ENCODE results near the gene TRIP6.
A peak's percentile ranks its signal among the peaks of the same experiment; 100 is the strongest.

Gene TRIP6

DNA sequence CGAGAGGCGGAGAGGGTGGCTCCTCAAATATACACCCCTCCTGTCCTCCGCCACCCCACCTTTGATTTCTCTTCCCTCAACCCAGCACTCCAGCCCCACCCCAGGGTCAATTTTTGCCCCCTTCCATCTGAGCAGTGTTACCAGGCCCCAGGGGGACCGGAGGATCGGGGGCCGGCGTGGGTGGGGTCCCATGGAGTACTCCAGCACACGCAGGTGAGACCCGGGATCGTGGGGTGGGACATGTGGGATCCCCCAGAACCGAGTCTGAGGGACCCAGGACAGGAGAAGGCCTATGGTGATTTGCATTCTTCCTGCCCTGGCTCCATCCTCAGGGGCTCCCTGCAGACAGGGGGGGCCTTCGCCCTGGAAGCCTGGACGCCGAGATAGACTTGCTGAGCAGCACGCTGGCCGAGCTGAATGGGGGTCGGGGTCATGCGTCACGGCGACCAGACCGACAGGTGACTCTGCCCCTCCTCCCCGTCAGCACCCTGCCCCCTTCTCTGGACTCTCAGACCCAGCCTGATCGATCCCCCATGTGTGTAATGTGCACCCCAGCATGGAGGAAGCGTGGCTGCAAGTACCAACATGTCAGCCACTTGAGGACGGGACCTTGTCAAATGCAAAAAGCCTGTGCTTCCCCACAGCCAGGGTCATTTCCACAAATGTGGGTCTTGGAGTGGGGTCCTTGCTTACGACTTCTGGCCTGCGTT is 744 bp downstream of the TRIP6 start:
- in situ Hi-C loops (cut with MboI; ENCODE audit: low sequenced_read_pairs) = no loop called here
- Histone ChIP-seq H3K9me3 (no peaks in the 10 kb centered on the region), H3K27me3 (ENCODE audit: low read depth) (no peaks in the 10 kb centered on the region), H3K4me3 (peak overlapping the region; percentile 68), H3K36me3 (replicated peaks) (peaks cover 38% of the 10 kb centered on the region), H3K4me1 (peaks cover 9% of the 10 kb centered on the region)
- DNase-seq (ENCODE audit: low spot score in 2 of 2) = no peak

GRCh38 chr7:100873599-100874299 is 6.6 kb downstream of the TRIP6 start:
- H3K36me3 ChIP-seq (replicated peaks) = peaks cover 82% of the 10 kb centered on the region
- in situ Hi-C loops (cut with MboI; ENCODE audit: low sequenced_read_pairs) = no loop called here
- H3K4me1 ChIP-seq = peaks cover 8% of the 10 kb centered on the region
- H3K9me3 ChIP-seq = no peaks in the 10 kb centered on the region
- H3K27me3 ChIP-seq (ENCODE audit: low read depth) = no peaks in the 10 kb centered on the region
- DNase-seq (ENCODE audit: low spot score in 2 of 2) = no peak
- H3K4me3 ChIP-seq = peak overlapping the region; percentile 97

DNA sequence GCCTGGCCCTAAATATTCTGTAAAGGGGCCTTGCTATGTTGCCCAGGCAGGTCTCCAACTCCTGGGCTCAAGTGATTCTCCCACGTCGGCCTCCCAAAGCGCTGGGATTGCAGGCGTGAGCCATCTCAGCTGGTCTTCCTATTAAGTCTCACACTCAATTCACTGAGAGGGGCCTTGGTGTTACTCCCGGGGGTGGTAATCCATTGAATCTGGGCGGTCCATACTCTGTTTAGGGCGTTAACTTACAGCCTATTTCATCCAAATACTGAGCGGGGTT is 7.1 kb downstream of the TRIP6 start:
- Histone ChIP-seq H3K36me3 (replicated peaks) (peaks cover 82% of the 10 kb centered on the region), H3K9me3 (no peaks in the 10 kb centered on the region), H3K4me3 (peak overlapping the region; percentile 97), H3K27me3 (ENCODE audit: low read depth) (no peaks in the 10 kb centered on the region), H3K4me1 (peaks cover 8% of the 10 kb centered on the region)
- DNase-seq (ENCODE audit: low spot score in 2 of 2) = no peak
- in situ Hi-C loops (cut with MboI; ENCODE audit: low sequenced_read_pairs) = no loop called here

DNA sequence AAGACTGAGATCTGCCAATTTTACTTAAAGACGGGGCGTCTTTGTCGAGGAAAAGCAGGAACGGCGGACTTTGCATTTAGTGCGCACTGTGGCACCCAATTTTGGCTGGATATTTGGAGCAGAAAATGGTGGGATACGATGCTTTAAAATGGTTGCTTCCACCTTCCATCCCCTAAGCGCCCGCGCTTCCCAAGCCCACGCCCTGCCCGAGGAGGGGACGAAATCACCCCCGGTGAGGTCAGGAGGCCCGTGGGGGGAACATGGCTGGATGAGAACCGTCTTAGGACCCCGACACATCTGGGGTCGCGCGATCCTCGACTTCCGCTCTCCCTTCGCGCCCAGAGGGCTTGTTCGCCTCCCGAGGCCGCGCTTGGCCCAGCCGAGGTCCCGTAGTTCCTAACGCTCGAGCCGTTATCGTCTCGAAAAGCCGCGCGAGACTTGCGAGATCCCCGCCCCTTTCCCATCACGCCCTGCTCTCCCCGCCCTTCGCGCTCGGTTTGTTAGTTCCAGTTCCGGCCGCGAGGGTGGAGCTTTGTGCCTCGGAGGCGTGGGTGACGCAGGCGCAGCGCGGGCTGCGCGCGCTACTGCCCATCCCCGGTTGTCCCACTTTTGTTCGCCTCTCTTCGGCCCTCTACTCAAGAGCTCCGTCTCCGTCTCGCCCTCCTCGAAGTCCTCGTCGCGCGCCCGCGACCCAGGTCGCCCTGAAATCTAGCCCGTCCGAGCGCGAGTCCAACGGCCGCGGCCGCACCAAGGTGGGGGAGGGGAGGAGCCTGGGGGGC is 7.6 kb downstream of the TRIP6 start, which contains the start of gene SRRT:
Gene SRRT (plus strand): TSS at position 527 of the 779 bp plus-strand sequence. CDS start 488 bp downstream, outside the sequence.
- DNase-seq (ENCODE audit: low spot score in 2 of 2) = peak; percentile 97 to 99
- Histone ChIP-seq H3K4me3 (peak within 1 kb of the TSS; percentile 97), H3K27me3 (ENCODE audit: low read depth) (no peaks in the 10 kb centered on the region), H3K9me3 (no peaks in the 10 kb centered on the region), H3K4me1 (peaks cover 8% of the 10 kb centered on the region), H3K36me3 (replicated peaks) (peaks cover 84% of the 10 kb centered on the region)
- in situ Hi-C loops (cut with MboI; ENCODE audit: low sequenced_read_pairs) = no loop called here

DNA sequence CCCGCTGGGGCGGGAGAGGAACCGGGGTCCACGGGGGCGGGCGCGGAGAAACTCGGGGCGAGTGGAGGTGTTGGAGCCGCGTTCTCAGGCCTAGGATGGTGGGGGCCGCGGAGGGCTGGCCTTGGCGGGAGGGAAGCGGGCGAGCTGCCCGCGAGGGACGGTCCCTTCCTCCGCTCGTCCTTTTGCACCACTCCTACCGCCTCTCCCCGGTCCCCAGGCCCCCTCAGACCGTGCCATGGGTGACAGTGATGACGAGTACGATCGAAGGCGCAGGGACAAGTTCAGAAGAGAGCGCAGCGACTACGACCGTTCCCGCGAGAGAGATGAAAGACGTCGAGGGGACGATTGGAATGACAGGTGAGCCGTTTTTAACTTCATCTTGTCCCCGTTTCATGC is 8.2 kb downstream of the TRIP6 start:
- Histone ChIP-seq H3K27me3 (ENCODE audit: low read depth) (no peaks in the 10 kb centered on the region), H3K36me3 (replicated peaks) (peaks cover 84% of the 10 kb centered on the region), H3K9me3 (no peaks in the 10 kb centered on the region), H3K4me1 (peaks cover 8% of the 10 kb centered on the region), H3K4me3 (peak overlapping the region; percentile 97)
- DNase-seq (ENCODE audit: low spot score in 2 of 2) = peak in 1 of 2 experiments; percentile 49
- in situ Hi-C loops (cut with MboI; ENCODE audit: low sequenced_read_pairs) = no loop called here

- Histone ChIP-seq H3K4me3 (no peak overlapping the region), H3K36me3 (replicated peaks) (peaks cover 84% of the 10 kb centered on the region), H3K4me1 (peaks cover 8% of the 10 kb centered on the region), H3K9me3 (no peaks in the 10 kb centered on the region), H3K27me3 (ENCODE audit: low read depth) (no peaks in the 10 kb centered on the region)
- DNase-seq (ENCODE audit: low spot score in 2 of 2) = no peak
- in situ Hi-C loops (cut with MboI; ENCODE audit: low sequenced_read_pairs) = no loop called here
These were observed 10.8 kb downstream of the TRIP6 start for GRCh38 chr7:100878013-100878412.

- H3K27me3 ChIP-seq (ENCODE audit: low read depth) = no peaks in the 10 kb centered on the region
- H3K9me3 ChIP-seq = no peaks in the 10 kb centered on the region
- in situ Hi-C loops (cut with MboI; ENCODE audit: low sequenced_read_pairs) = no loop called here
- peaks cover 8% of the 10 kb centered on the region for H3K4me1 ChIP-seq
- H3K4me3 ChIP-seq = no peak overlapping the region
- peaks cover 84% of the 10 kb centered on the region for H3K36me3 ChIP-seq (replicated peaks)
- DNase-seq (ENCODE audit: low spot score in 2 of 2) = no peak
These were observed 11.5 kb downstream of the TRIP6 start for GRCh38 chr7:100878685-100879084.

GRCh38 chr7:100879685-100880261 is 12.6 kb downstream of the TRIP6 start:
- in situ Hi-C loops (cut with MboI; ENCODE audit: low sequenced_read_pairs) = no loop called here
- no peak for DNase-seq (ENCODE audit: low spot score in 2 of 2)
- H3K4me3 ChIP-seq = no peak overlapping the region
- H3K27me3 ChIP-seq (ENCODE audit: low read depth) = no peaks in the 10 kb centered on the region
- H3K9me3 ChIP-seq = no peaks in the 10 kb centered on the region
- peaks cover 88% of the 10 kb centered on the region for H3K36me3 ChIP-seq (replicated peaks)
- H3K4me1 ChIP-seq = no peaks in the 10 kb centered on the region; the same call in 1 of the 2 replicates

DNA sequence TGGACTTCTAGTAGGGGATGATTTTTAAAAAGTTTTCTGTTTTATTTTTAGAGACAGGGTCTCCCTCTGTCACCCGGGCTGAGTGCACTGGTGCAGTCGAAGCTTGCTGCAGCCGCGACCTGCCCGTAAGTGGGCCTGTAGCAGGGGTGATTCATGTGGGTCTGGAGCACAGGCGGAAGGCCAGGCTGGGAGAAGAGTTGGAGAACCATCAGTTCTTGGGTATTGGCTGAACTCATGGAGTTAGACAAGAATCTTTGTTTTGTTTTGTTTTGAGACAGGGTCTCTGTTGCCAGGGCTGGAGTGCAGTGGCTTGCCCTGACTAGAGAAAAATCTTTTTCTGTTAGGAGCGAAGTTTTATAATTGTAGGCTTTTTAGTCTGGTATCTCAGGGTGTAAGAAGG is 13.5 kb downstream of the TRIP6 start:
- Histone ChIP-seq H3K4me1 (no peaks in the 10 kb centered on the region; the same call in 1 of the 2 replicates), H3K27me3 (ENCODE audit: low read depth) (no peaks in the 10 kb centered on the region), H3K4me3 (no peak overlapping the region), H3K36me3 (replicated peaks) (peaks cover 90% of the 10 kb centered on the region), H3K9me3 (no peaks in the 10 kb centered on the region)
- no peak for DNase-seq (ENCODE audit: low spot score in 2 of 2)
- in situ Hi-C loops (cut with MboI; ENCODE audit: low sequenced_read_pairs) = no loop called here

GRCh38 chr7:100881136-100881535 is 13.9 kb downstream of the TRIP6 start:
- in situ Hi-C loops (cut with MboI; ENCODE audit: low sequenced_read_pairs) = no loop called here
- H3K4me1 ChIP-seq = no peaks in the 10 kb centered on the region; the same call in 1 of the 2 replicates
- no peaks in the 10 kb centered on the region for H3K9me3 ChIP-seq
- no peak overlapping the region for H3K4me3 ChIP-seq
- H3K36me3 ChIP-seq (replicated peaks) = peaks cover 90% of the 10 kb centered on the region
- no peak for DNase-seq (ENCODE audit: low spot score in 2 of 2)
- no peaks in the 10 kb centered on the region for H3K27me3 ChIP-seq (ENCODE audit: low read depth)

- in situ Hi-C loops (cut with MboI; ENCODE audit: low sequenced_read_pairs) = no loop called here
- Histone ChIP-seq H3K9me3 (no peaks in the 10 kb centered on the region), H3K36me3 (replicated peaks) (peaks cover 92% of the 10 kb centered on the region), H3K4me1 (no peaks in the 10 kb centered on the region), H3K4me3 (no peak overlapping the region), H3K27me3 (ENCODE audit: low read depth) (no peaks in the 10 kb centered on the region)
- DNase-seq (ENCODE audit: low spot score in 2 of 2) = no peak
These were observed 15.0 kb downstream of the TRIP6 start for GRCh38 chr7:100882201-100882600.

DNA sequence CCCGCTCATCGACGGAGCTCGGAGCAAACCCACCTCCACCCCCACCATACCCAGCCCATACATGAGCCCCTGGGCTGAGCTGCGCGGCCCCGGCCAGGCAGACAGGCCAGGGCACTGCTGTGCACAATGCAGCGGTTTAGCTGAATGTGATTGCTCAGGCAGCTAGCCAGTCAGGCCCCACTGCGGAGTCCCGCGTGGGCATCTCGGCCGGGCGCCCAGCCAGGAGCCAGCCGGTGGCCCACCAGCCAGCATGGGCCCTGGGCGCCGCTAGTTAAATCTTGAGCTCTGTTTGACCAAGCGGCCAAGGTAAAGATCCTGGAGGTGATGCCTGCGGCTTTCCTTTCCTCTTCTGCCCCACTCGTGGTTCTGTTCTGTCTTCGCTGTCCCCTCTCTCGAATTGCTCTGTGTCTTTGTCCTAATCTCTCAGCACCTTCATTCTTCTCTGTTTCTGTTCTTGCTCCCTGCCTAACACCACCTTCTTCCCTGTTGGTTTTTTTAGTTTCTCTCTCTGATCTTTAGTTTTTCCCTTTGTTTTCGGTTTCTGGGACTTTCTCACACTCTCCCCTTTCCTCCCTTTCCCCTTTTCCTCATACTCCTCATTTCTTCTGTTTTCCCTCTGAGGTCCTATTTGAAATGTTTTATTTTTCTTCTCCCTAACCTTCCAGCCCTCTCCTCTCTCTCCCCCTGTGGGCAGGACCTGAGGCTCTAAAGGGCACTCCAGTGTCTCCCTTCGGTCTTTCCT is 15.8 kb downstream of the TRIP6 start:
- peaks cover 94% of the 10 kb centered on the region for H3K36me3 ChIP-seq (replicated peaks)
- no peaks in the 10 kb centered on the region for H3K9me3 ChIP-seq
- H3K4me3 ChIP-seq = no peak overlapping the region
- H3K27me3 ChIP-seq (ENCODE audit: low read depth) = no peaks in the 10 kb centered on the region
- in situ Hi-C loops (cut with MboI; ENCODE audit: low sequenced_read_pairs) = no loop called here
- no peaks in the 10 kb centered on the region for H3K4me1 ChIP-seq
- no peak for DNase-seq (ENCODE audit: low spot score in 2 of 2)

GRCh38 chr7:100884736-100885439 is 17.7 kb downstream of the TRIP6 start:
- no peak overlapping the region for H3K4me3 ChIP-seq
- peaks cover 7% of the 10 kb centered on the region for H3K4me1 ChIP-seq
- peaks cover 90% of the 10 kb centered on the region for H3K36me3 ChIP-seq (replicated peaks)
- in situ Hi-C loops (cut with MboI; ENCODE audit: low sequenced_read_pairs) = no loop called here
- H3K9me3 ChIP-seq = no peaks in the 10 kb centered on the region
- DNase-seq (ENCODE audit: low spot score in 2 of 2) = no peak
- no peaks in the 10 kb centered on the region for H3K27me3 ChIP-seq (ENCODE audit: low read depth)
